Hematopoietic multipotent progenitor cell treated with erythropoietin and hydrocortisone succinate and interleukin-3 and kit ligand, for 8 days (in vitro differentiated cells): ENCODE measurements around the gene ASTN2.
A peak's percentile ranks its signal among the peaks of the same experiment; 100 is the strongest.

Experiments used
- DNase-seq: peaks from one replicate; pipeline ENCODE4 v3.0.0-alpha.2; 2015

ASTN2 gene

DNA sequence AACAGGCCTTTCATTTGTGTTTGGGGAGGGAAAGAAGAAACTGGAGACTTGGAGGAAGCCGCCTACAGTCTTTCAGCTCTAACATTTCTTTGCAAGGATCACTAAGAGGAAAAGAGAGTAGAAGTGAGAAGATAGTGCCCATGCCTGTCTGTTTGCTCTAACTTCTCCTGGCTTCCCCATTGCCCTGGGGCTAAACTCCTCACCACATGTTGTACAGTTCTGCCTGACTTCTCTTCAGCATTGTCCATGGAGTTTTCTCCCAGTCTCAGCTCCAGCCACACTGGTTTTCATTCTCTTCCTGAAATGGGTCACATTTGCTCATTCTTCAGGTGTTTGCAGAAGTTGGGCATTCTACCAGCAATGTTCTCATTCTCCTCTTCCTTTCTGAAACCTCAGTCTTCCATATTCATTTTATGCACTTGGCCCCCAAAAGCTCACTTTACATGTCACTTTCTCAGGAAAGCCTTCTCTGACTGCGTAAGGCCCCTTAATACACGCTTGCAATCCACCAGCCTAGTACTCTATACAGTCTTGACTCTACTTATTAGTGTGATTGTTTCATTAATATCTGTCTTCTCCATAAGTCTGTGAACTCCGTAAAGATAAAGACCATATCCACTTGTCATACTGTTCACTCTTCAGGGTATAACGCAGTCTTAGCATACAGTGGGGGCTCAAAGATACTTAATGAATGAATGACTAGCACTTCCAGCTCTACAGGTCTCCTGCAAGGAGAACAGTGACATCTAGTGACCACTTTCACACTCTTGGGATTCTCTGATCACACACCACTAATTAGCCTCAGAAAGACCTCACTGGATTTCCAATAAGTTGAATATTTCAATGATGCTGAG, 768.0 kb downstream of the ASTN2 start:
- peak; percentile 38 for DNase-seq

DNA sequence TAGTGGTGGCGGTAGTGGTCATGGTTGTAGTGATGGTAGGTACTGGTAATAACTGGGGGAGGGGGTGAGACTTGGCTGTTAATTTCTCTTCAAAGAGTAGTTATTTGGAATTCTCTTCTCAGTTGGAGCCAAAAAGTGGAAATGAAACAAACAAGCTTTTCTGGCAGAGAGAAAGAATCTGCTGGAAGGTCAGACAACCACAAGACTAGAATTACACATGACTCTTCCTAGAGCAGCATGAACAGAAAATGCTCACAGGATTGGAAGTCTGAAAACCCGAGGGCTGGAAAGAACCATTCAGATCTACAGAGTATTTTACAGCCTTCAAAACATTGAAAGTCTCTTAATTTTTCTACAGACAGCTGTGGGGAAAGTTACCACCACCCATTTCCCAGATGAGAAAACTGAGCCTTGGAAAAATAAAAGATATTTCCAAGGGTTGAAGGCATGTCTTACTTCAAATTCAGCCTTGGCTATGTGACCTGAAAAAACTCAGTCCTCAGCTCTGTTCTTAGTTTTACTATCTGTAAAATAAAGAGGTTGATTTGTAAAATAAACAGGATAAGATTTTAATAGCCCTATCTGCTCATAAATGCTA, 770.7 kb downstream of the ASTN2 start:
- no peak for DNase-seq

GRCh38 chr9:116643691-116644090, 771.2 kb downstream of the ASTN2 start:
- DNase-seq, result no peak

DNA sequence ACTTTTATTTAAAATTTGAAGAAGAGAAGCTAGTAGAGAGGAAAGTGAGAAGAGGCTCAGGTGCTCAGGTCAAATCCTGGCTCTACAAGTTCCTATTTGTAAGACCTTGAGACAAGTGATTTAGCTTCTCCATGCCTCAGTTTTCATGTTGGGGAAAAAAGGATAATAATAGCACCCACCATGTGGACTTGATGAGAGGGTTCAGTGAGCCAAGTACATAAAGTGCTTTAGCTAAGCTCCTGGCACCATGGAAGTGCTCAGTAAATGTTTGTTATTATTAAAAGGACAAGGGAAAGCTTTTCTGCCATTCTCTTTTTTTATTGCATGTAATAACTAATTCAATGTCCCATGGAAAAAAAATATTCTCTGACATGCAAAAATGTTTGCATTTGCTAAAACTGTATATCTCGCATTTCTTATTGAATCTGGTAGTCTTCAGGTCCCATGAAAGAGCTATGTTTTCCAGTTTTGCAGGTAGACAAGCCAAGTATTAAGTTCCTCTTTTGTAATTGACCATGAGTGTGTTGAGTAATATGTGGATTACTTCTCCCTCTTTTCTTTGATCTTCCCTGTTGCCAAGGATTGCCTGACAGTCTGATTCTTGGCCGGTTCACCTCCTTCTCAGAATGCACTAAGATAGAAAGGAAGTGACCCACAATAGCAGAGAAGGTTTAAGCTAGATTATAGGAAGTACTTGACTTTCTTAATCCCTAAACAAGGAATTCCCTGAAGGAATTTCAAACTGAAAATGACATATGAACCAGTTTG, 773.4 kb downstream of the ASTN2 start:
- DNase-seq, result no peak

- no peak for DNase-seq
Measured at GRCh38 chr9:116639251-116639741, 775.6 kb downstream of the ASTN2 start.

GRCh38 chr9:116635908-116636307, 778.9 kb downstream of the ASTN2 start:
- no peak for DNase-seq

GRCh38 chr9:116632990-116633838, 781.6 kb downstream of the ASTN2 start:
- DNase-seq, result no peak

GRCh38 chr9:116629634-116630033, 785.2 kb downstream of the ASTN2 start:
- no peak for DNase-seq

DNA sequence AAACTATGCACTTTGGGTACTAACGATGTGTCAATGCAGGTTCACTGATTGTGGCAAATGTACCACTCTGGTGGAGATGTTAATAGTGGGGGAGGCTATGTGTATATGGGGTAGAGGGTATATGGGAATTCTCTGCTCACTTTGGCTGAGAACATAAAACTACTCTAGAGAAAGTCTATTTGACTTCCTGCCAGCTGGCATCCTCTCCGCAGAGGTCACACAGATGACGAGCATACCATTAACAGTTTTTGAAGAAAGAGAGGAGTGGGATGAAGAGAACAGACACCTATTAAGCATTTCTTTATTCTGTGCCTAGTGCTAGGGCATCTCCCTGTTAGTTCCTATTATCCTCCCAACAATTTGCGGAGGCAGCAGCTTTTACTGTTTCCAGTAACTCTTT, 786.1 kb downstream of the ASTN2 start:
- no peak for DNase-seq

- DNase-seq, result no peak
Measured at GRCh38 chr9:116627433-116627832, 787.4 kb downstream of the ASTN2 start.

GRCh38 chr9:116626762-116627161, 788.1 kb downstream of the ASTN2 start:
- no peak for DNase-seq

DNA sequence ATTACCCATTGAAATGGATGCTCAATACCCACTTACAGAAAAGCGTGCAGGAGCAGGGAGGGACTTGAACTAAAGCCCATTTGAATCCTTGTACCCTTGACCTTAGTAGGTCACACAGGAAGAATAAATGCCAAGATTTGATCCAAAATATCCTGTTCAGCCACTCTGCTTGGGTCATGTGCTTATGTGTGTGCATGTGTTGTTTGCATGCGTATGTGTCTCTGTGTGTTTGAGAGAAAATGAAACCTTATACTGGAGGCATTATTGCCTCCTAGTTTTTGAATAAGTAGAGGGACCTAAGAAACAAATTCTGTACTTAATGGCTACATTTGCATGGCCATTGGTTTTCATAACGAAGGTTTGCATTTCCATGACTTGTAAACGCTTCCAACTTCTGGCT, 791.1 kb downstream of the ASTN2 start:
- no peak for DNase-seq

- DNase-seq, result no peak
Measured at GRCh38 chr9:116617389-116617788, 797.5 kb downstream of the ASTN2 start.

DNA sequence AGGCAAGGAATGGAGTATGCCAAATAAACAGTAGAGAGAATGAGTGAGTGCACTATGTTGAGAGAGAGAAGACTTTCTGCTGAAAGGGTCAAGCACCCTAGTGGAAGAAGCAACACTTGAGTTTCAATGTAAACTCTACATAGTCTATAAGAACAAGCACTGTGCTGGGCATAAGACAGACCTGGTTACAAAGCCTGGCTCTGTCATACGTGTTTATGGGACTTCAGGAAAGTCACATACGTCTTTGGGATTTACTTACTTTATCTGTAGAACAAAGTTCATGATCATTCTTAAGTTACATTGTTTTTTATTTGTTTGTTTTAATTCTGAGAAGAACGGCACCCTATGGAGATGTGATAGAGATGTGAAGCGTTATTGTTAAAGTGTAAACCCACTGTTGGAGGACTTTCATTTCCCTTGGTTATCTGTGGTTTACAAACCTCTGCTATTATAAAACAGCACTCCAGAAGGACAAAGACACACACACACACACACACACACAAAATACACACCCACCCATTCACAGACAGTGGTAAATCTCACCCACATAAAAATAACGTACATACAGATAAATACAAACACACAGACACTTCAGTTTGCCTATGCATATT, 798.4 kb downstream of the ASTN2 start:
- no peak for DNase-seq

DNA sequence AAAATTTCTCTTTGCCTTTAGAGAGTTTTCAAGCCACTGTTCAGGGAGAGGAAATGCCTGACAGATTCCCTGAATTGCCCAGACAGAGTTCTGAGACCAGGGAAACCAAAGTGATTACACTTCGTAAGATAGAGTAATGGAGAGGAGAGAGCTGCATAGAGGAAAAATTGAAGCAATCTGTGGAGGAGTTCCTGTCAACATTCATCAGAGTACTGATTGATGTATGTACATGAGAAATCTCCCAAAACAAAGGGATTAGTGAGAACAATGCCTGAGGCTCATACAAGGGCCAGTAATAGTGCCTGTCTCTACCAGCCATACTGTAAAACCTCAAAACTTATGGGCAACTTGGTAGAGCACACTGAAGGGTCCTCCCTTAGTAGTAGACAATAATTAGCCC, 806.8 kb downstream of the ASTN2 start:
- DNase-seq, result no peak

GRCh38 chr9:116605904-116606341, 808.9 kb downstream of the ASTN2 start:
- no peak for DNase-seq

- no peak for DNase-seq
Measured at GRCh38 chr9:116605060-116605459, 809.8 kb downstream of the ASTN2 start.

- DNase-seq, result no peak
Measured at GRCh38 chr9:116604251-116604650, 810.6 kb downstream of the ASTN2 start.

GRCh38 chr9:116599342-116599884, 815.4 kb downstream of the ASTN2 start:
- DNase-seq, result peak; percentile 4

- DNase-seq, result no peak
Measured at GRCh38 chr9:116596646-116597045, 818.2 kb downstream of the ASTN2 start.

DNA sequence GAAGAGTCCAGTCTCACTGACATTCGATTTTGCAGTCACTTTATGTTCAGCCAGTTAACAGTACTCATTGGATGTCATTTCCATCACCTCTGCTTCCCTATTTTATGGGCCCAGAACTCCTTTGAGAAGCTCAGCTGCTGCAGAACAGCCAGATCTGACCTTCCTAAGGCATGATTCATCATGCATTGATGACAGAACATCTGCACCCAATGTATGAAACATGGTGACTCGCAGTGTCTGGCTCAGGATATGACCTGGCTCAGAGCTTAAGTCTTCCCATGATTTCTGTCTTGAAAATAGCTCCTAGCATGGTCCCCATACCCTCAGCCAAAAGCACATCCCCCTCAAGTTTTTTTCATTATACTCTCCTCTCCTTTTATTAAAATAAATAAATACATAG, 820.3 kb downstream of the ASTN2 start:
- DNase-seq, result no peak

DNA sequence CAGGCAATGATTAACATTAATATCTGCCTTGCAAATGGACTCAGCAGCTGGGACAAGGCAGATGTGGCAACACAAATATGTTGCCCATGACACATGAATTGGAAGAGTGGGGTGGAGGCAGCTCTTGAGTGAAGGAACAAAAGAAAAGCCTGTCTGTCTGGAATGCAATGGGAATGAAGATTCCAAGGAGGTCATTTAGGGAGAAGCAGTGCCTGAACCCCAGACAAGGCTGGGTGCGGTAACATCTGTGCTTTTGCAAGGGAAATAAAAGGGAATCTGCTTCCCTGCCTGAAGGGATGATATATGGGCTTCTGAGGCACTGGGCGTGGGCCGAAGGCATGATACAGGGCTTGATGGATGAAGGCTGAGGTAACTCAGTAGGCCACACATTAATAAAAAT, 821.9 kb downstream of the ASTN2 start:
- DNase-seq, result no peak
